Tibial nerve (tissue), 3 donors: Measurements from ENCODE around the gene CSNK1G1.

ENCODE experiments used
- CTCF ChIP-seq, 5 experiments: fragments of 200-600 bp in 3 of 5; fragments of 450-650 bp in 2 of 5; sonication (generic) in 3 of 5; IDR thresholded peaks; one replicate each; pipeline ENCODE4 v1.5.1; 2016 to 2019; ENCODE audit warnings: antibody characterized with exemption in 5 of 5, mild to moderate bottlenecking in 3 of 5, moderate library complexity in 2 of 5
- POLR2A ChIP-seq, 2 donors: fragments of 450-650 bp; IDR thresholded peaks; one replicate each; pipeline ENCODE4 v1.6.1; 2017; ENCODE audit warnings: antibody characterized with exemption in 2 of 2, mild to moderate bottlenecking in 2 of 2, moderate library complexity in 2 of 2

- TF ChIP-seq POLR2A (IDR thresholded peaks at IDR 0.05) = no peak
- no peak for TF ChIP-seq CTCF (IDR thresholded peaks at IDR 0.05)
These were observed 7.5 kb downstream of the CSNK1G1 start for GRCh38 chr15:64348455-64348854.
